Measurements from ENCODE around the gene CASTOR2.
"Not testable (repeated sequence)": the region's sequence is repeated elsewhere in the genome, so short reads cannot be mapped to it uniquely, and the experiment has no call there.

The CASTOR2 gene

DNA sequence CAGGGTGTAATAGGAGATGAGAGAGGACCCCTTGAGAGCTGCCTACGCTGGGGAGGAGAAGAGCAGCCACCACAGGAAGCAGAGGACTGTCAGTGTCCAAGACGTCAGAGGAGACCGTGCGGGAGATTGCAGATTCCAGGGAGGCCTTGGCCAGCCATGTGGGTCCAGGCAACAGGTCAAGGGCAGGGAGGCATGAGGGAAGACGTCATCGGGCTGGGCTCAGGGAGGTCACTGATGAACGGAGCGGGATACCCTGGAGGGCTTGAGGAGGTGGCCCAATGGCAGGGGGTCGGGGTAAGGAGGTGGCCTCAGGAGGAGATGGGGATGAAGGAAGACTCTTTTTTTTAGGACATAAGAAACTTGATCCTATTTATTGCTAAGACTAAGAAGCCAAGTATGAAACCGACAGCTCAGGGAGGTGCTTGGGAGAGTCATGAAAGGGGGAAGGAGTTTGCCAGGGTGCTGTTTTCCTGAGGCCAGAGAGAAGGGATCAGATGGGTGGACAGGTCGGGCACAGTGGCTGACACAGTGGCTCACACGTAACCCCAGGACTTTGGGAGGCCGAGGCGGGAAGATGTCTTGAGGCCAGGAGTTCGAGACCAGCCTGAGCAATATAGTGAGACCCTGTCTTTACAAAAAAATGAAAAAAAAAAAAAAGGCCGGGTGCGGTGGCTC lies 30.5 kb downstream of the CASTOR2 start:
- not testable (repeated sequence) for DNase-seq (ENCODE audit: low read depth)

DNA sequence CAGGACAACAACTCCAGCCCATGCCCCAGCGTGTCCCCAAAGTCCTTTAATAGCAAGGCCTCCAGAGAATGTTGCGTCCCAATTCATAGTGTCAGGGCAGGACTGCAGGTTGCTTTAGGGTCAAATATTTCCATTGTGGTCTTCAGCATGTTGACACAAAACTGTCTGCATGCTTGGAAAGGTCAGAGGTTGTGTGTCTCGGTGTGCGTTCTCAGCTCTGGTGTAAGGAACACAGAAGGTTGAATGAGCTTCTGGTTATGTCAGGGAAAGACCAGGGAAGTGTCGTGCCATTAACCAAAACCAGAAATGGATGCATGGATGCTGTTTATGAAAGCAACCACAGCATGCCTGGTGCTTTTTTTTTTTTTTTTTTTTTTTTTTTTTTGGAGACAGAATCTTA lies 31.9 kb downstream of the CASTOR2 start:
- not testable (repeated sequence) for DNase-seq (ENCODE audit: low read depth)

DNA sequence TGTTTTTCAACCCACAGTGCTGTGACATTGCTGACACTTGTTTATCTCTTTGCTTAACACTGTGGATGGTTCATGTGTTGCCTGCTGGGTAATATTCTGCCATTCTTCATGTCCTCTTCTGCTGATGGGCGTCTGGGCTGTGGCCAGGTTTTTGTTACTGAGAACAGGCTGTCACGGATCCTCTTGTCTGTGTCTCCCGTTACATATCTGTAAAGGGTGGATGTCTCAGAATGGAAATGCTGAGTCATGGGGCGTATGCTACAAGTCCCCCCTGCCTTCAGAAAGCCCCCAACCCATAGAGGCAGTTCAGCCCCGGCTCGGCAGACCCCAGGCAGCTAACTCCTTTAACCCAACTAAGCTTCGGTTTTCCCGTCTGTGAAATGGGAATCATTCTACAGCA lies 33.3 kb downstream of the CASTOR2 start:
- not testable (repeated sequence) for DNase-seq (ENCODE audit: low read depth)

DNA sequence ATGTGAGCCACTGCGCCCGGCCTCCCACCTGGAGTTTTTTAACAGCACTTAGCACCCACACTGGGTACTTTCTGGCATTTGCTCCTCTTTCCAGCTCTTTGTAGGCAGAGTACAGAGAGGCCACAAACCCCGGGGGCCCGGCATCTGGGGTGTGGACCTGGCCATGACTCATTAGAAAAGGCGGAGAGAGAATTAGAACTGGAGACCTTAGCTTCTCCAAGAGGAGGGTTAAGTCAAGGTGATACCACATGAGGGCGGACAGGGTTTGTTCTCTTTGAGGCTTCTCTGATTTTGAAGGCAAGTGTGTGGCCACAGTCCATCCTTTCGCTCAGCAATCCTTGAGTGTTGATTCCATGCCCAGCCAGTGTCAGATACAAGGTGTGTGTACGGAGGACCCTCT lies 36.9 kb downstream of the CASTOR2 start:
- DNase-seq (ENCODE audit: low read depth) = not testable (repeated sequence)

DNA sequence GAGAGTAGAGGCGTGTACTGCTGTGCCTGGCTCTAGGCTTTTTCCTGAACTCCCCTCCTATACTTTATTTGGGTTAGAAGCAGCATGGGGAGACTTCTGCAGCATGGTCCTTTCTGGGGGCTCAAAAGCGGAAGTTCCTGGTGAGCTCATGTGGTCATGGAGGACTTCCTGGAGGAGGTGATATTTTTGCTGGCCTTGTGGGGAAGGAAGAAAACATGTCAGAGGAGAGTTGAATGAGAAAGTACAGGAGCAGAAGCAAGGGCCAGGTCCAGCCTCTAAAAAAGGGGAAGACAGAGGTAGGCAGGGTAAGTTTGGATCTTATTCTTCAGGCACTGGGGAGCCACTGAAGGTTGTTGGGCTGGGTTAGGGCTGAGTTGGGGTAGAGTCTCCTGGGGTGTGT lies 45.5 kb downstream of the CASTOR2 start:
- DNase-seq (ENCODE audit: low read depth) = no peak

DNA sequence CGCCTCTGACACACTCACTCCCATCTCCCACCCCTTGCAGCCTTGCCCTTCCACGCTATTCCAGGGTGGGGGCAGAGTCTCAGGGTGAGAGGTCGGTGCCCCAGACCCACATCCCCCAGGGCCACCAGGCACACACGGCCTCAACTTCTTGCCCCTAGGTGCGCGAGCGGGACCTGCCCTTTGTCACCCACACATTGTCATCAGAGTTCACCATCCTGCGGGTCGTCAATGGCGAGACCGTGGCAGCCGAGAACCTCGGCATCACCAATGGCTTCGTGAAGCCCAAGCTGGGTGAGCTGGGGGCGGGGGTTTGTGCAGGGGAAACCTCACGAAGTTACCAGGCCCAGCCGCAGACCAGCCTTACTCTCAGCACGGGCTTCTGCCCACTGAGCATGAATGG lies 53.3 kb downstream of the CASTOR2 start:
- no peak for DNase-seq (ENCODE audit: low read depth)

DNA sequence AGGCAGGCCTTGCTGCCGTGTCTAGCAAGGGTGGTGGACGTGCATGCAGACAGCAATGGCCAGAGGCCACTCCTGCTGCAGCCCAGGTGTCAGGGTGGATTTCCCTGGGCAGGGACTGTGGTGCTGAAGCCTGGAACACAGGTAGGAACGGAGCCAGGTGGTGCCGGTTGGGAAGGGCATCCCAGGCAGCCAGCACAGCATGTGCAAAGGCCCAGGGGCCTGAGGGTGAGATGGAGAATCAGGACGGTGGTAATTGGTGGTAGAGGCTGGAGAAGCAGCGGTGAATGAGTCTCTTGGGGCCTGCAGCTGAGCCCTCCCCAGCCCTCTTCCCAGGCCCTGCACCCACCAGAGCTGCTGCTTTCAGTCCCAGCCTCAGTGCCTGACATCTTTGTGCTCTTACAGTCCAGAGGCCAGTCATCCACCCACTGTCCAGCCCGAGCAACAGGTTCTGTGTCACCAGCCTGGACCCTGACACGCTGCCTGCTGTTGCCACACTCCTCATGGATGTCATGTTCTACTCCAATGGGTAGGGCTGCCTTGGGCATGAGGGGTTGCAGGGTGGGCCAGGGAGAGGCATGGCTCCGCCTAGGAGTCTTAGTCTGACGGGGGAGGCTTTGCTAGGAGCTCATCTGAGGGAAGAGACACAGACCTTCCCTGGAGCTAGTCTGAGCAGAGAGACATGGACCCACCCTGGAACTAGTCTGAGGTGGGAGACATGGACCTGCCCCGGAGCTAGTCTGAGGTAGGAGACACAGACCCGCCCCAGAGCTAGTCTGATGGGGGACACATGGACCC lies 54.3 kb downstream of the CASTOR2 start:
- no peak for DNase-seq (ENCODE audit: low read depth)

DNA sequence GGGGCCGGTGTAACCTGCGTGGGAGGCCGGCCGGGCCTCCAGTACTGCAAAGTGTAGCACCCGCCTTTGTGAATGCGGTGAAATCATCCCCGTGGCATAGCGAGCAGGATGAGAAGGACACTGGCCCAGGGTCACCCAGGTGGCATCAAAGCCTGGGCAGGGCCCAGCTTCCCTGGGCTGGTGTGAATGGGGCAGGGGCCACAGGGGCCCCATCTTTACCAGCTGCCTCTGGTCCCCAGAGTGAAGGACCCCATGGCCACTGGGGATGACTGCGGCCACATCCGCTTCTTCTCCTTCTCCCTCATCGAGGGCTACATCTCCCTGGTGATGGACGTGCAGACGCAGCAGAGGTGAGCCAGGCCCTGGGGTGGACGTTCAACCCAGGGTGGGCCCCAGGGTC lies 55.3 kb downstream of the CASTOR2 start:
- no peak for DNase-seq (ENCODE audit: low read depth)

DNA sequence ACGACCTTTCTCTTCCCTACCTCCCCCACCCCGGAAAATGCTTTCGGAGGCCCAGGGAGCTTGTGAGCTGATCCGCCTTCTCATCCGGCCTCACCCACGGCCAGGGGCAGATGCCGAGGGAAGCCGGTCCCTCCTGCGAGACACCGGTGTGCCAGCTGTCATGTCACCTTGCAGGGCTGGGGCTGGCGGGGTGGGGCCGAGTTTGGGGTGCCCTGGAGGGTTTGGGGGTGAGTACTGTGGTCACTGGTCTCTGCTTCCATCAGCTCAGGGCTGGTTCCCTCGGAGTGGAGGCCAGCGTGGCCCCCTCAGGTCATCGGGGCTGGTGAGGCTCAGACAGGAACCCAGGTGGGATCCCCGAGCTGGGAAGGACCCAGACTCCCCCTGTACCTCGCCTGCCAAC lies 60.4 kb downstream of the CASTOR2 start:
- no peak for DNase-seq (ENCODE audit: low read depth)

DNA sequence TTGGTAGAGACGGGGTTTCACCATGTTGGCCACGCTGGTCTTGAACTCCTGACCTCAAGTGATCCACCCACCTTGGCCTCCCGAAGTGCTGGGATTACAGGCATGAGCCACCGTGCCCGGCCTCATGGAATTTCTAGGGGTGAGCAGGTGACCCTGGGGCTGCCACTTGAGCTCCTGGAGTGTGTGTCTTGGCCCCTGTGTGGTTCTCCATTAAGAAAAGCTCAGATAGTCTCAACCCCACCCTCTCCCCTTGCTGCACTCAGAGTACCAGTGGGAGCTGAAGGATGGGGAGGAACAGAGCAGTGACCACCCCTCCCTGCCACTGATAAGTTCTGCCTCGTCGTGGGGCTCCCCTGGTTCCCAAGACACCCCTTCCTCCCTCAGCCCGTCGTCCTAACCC lies 63.8 kb downstream of the CASTOR2 start:
- DNase-seq (ENCODE audit: low read depth) = no peak

DNA sequence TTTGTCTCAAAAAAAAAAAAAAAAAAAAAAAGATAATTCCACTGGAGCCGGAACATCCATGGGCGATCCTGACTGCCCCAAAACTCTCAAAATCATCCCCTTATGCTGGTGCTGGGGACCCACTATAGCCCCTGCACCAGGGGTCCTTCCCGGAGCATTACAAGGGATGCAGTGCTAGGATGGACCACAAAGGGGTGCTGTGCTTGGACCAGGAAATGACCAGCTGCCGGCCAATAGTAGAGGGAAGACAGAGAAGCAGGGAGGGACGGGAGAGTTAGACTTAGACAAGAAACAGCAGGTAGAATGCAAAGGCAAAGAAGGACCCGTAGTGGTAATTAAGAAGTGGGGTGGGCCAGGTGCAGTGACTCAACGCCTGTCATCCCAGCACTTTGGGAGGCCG lies 68.6 kb downstream of the CASTOR2 start:
- DNase-seq (ENCODE audit: low read depth) = no peak

DNA sequence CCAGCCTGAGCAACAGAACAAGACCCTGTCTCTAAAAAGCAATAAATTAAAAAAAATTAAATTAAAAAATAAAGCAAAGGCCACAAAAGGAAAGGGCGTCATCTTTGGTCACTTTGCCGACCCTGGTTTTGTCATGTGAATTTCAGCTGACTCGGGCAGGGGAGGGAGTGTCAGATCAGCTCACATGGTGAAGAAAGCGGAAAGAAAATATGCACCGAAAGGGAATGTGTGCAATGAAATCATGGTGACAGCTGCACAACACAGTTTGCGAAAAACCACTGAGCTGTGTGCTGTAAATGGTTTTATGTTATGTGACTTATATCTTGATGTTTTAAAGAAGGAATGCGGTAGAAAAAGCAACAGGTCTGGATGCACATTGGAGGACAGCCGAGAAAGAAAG lies 69.3 kb downstream of the CASTOR2 start:
- DNase-seq (ENCODE audit: low read depth) = no peak

DNA sequence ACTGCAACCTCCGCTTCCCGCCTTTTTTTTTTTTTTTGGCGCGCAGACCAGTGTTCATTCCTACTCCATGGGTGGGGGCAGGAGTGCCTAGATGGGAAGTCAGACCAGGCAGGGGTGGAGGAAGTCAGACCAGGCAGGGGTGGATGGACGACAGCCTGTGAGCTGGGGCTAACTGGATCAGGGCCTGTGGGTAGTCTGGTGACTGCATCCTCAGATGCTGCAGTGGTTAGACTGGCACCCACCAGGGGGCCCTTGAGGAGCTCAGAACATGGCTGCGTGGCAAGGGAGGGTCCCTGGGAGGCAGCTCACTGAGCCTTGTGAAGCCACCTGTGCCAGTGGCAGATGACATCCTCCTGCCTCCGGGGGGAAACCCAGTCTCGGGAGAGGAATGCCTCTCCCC lies 74.0 kb downstream of the CASTOR2 start:
- no peak for DNase-seq (ENCODE audit: low read depth)

DNA sequence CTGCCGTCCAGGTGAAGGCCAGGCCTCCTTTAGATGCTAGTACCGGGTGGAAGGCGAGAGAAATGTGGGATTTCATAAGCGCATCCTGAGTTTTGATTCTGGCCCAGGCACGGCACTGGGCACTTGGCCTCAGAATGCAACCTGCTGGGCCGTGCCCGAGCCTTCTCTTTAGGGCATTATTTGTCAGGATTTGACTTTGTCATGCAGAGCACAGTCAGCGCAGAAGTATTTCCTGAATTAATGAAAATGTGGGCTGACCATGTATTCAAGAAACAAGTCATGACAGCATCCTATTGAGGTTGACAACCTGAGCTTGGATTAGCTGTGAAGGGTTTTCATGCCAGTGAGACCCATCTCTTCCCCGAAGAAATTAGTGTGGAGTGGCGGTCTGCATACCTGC lies 74.7 kb downstream of the CASTOR2 start:
- no peak for DNase-seq (ENCODE audit: low read depth)

DNA sequence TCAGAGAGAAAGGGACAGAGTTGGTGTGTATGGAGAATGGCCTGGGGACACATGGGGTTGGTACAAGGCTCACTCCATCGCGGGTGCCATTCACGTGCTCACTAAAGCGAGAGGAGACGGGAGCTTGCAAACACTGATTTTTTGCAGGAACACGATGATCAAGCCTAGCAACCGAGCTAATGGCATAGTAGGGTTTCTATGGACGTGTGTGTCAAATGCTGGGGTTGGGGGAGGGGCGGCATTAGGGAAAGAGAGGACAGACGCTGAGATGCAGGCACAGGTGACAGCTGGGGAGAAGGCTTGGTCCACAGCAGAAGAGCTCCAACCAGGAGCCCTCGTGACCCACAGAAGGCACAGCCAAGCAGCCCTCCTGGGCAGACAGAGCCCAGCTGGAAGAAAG lies 75.2 kb downstream of the CASTOR2 start:
- DNase-seq (ENCODE audit: low read depth) = no peak

DNA sequence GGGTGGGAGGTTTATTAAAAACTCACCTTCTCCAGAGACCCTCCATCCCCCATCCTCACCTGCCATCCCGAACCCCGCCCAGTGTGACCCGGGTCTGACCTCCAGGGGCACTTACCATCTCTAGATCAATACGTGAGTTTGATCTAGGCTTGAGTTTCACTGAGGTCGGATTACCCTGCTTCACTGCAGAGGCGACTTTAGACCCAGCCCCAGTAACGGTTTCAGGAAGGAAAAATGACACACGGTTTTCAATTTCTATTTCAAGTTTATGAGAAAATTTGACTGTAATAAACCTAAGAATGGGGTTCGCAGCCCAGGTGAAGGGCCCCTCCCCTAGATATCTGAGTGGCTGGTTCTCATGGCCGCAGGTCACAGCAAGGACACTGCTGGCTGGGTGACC lies 76.0 kb downstream of the CASTOR2 start:
- DNase-seq (ENCODE audit: low read depth) = no peak

DNA sequence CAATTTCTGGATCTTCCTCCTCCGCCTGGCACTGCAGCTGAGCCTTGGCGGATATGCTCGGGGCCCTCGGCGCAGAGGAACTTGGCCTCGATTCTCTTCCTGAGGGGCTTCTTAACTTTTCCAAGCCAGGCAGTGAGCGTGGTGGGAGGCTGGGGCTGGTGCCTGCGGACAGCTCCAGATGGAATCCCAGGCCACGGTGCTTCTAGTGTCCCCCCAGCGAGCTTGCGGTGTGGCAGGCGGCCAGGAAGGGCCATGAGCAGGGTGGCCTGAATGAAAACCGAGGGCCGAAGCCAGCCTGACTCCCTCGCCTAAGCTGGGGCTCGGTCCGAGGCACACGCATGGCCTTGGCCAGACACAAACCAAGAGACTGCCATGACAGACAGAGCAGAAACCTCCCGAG lies 77.8 kb downstream of the CASTOR2 start:
- no peak for DNase-seq (ENCODE audit: low read depth)

DNA sequence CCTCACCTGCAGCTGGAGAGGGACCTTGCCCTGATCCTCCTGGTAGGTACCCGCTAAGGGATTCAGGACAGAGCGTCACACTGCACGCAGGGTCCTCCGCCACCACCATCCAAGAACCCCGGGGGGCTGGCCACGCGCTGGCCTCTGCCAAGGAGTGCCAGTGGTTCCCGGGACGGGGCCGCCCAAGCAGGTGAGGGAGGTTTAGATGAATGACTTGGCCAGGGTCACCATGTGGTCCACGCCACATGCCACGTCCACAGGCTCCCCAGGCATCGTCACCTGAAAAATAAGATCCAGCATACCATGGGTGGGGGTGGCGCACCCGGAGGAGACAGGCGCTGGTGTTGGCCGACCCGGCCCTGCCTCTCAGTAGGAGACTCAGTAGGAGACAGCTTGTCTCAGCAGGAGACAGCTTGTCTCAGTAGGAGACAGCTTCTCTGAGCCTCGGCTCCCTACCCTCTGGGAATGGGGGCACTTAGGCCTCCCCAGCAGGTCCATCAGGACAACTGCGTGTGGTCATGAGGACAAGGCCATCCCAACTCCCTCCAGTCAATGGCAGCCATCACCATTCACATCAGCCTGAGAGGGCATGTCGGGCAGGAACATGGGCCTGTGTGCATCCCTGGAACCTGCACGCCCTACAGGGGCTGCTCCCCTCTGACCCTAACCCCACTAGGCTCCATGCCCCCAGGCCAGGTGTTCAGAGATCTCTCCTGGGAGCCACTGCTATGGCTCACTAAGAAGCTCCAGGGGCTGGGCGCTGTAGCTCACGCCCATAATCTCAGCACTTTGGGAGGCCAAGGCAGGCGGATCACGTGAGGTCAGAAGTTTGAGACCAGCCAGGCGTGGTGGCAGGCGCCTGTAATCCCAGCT lies 78.6 kb downstream of the CASTOR2 start:
- DNase-seq (ENCODE audit: low read depth) = no peak

DNA sequence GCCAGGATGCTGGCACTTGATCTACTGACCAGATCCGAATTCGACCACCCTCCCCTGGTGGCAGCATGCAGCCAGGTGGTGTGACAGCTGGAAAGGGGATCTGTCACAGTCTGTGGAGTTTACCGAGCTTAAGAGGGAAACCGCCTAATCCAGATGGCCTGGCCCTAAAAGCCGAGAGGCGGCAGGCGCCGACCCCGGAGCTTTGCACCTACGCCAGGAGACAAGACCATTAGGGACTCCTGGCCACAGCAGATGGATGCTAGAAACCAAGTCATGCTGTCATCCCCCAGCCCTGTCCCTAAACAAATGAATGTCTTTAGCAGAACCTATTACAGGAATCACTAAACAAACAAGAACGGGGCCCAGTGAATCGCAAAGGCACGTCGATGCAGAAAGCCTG lies 81.4 kb downstream of the CASTOR2 start:
- no peak for DNase-seq (ENCODE audit: low read depth)

DNA sequence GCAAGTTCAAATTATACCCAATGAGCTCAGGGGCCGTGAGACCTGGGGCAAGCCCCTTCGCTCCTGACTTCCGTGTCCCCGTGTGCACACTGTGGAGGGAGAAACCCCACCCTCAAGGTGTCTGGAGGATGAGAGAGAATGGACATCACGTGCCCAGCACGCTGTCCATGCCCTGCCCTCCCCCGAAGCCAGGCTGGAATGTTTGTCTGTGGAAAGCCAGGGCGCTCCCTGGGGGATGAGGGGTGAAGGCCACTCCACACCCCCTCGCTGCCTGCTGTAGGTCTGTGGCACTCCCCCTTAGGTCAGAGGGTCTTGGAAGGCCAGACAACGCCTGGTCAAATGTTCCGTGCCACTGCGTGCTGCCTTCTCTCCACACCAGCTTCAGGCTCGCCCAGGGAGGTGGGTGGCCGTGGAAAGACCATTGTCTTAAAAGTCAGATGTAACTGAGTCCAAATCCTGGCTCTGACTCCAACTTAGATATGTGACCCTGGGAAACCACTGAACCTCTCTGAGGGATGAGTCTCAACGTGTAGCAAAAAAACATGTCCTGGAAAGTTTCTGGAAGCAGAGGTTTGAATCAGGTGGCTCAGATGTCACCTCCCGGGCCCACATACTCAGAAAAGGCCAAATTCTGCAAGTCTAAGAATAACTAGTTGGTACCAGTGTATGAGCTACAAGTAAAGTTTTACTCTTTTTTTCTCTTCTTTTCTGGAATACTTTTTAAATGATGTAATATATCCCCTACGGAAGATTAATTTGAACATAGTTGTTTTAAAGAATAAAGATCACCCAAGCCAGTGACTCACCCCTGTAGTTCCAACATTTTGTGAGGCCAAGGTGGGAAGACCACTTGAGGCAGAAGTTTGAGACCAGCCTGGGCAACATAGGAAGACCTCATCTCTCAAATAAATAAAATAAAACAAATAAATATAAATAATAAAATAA lies 84.2 kb downstream of the CASTOR2 start:
- no peak for DNase-seq (ENCODE audit: low read depth)

DNA sequence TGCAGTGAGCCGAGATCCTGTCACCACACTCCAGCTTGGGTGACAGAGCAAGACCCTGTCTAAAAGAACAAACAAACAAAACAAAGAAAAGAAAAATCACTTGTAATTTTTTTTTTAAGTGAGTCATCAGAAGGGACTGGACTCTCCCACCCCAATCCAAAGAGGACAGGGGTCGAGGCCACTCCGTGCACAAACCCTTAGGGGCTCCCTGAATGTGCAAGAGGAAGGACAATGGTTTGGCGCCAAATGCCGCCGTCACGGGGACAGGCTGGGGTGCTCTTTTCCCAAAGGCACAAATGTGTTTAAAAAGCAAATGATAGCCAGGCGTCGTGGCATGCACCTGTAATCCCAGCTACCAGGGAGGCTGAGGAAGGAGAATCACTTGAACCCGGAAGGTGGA lies 85.3 kb downstream of the CASTOR2 start:
- DNase-seq (ENCODE audit: low read depth) = no peak

DNA sequence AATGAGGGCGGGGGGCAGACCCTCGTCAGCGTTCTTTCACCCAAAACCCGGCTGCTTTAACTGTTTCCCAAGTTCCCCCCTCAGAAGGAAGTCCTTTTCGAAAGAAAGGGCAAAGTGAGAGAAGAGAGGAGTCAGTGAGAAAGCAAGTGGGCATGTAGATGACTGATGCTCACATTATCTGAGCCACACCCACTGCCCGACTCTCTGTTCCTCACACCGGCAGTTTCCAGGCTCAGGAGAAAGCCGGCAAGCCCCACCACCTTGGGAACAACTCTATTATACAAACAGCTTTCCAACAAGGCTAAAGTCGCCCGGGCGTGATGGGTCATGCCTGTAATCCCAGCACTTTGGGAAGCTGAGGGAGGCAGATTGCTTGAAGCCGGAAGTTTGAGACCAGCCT lies 86.0 kb downstream of the CASTOR2 start:
- DNase-seq (ENCODE audit: low read depth) = no peak
